Left colon (tissue), 2 donors: Measurements from ENCODE around the gene POLA2. TPM values are rescaled to one million over a fixed set of nuclear protein-coding genes. Genes with fewer than 3 reads are reported as not detected.
A peak's percentile ranks its signal among the peaks of the same experiment; 100 is the strongest.
"Not testable (repeated sequence)": the region's sequence is repeated elsewhere in the genome, so short reads cannot be mapped to it uniquely, and the experiment has no call there.

Experiments used
- ATAC-seq: fragments of 200-7000 bp; cut with Tn5 transposase; one replicate; pipeline ENCODE4 v1.9.1; 2020; ENCODE audit warnings: mild to moderate bottlenecking, moderate library complexity
- DNase-seq, 2 donors: peaks; one replicate each; pipeline ENCODE4 v3.0.0-alpha.2; 2020
- intact Hi-C, 2 donors: fragments of 100-400 bp; cut with DNase I in 1 of 2; cut with micrococcal nuclease in 1 of 2; formaldehyde crosslinking; loops; one replicate each; pipeline versions ENCODE4 v1.11.2 to v1.14.0; 2022; cut with DNase I, micrococcal nuclease
- total RNA-seq, 2 donors: library from RNA; stranded (reverse); fragmentation: NEBNext Ultra II Directional; extraction: Animal tissue kit (Norgen Biotek cat#: 25700); gene quantifications; one replicate each; pipeline ENCODE4 v1.2.1, GENCODE V29; 2021
- donor health status: DM: no; HTN: no; CAD: no.
- donor health status: DM: yes; HTN: yes; CAD: no.

Gene POLA2
- total RNA-seq, 2 donors from 2014 or later: 4.3 to 9.8 TPM

GRCh38 chr11:65317025-65317786 lies 55.4 kb downstream of the POLA2 start:
- intact Hi-C loops: no loop called here
- peak; percentile 57 for ATAC-seq
- peak; percentile 88 to 93 for DNase-seq

- no peak for ATAC-seq
- intact Hi-C loops: no loop called here
- no peak for DNase-seq
Observed at GRCh38 chr11:65320386-65321075, 58.8 kb downstream of the POLA2 start.

- DNase-seq (no peak), ATAC-seq (no peak)
- intact Hi-C loops: no loop called here
Observed at GRCh38 chr11:65321076-65321475, 59.3 kb downstream of the POLA2 start.

- no peak for ATAC-seq
- intact Hi-C loops: no loop called here
Observed at GRCh38 chr11:65321828-65322485, 60.2 kb downstream of the POLA2 start.

GRCh38 chr11:65323813-65324212 lies 62.1 kb downstream of the POLA2 start:
- intact Hi-C loops: no loop called here
- DNase-seq (no peak), ATAC-seq (no peak)

More at GRCh38 chr11:65321828-65322485, 60.2 kb downstream of the POLA2 start:
- no peak for DNase-seq

GRCh38 chr11:65325435-65325834 lies 63.7 kb downstream of the POLA2 start:
- DNase-seq (no peak), ATAC-seq (no peak)
- intact Hi-C loops: loop anchor here (5.0 kb wide), 1 partner anchor 48 kb away; no protein-coding TSS in a partner anchor

GRCh38 chr11:65327021-65327420 lies 65.3 kb downstream of the POLA2 start:
- intact Hi-C loops: loop anchor here (5.0 kb wide), 1 partner anchor 50 kb away; no protein-coding TSS in a partner anchor
- DNase-seq (no peak), ATAC-seq (no peak)

GRCh38 chr11:65329478-65329877 lies 67.7 kb downstream of the POLA2 start:
- intact Hi-C loops: loop anchor here (5.0 kb wide), 1 partner anchor 52 kb away; no protein-coding TSS in a partner anchor
- no peak for ATAC-seq
- DNase-seq: no peak

- ATAC-seq (peak; percentile 25), DNase-seq (peak; percentile 85 to 98)
- intact Hi-C loops: loop anchor here (5.0 kb wide), 1 partner anchor 53 kb away; no protein-coding TSS in a partner anchor
Observed at GRCh38 chr11:65329944-65330403, 68.2 kb downstream of the POLA2 start.

- intact Hi-C loops: no loop called here
- ATAC-seq (no peak), DNase-seq (no peak)
Observed at GRCh38 chr11:65330544-65330943, 68.8 kb downstream of the POLA2 start.

- intact Hi-C loops, DNase-seq, ATAC-seq: not testable (repeated sequence)
Observed at GRCh38 chr11:65332591-65332990, 70.8 kb downstream of the POLA2 start.

GRCh38 chr11:65334696-65335295 lies 73.0 kb downstream of the POLA2 start:
- ATAC-seq: no peak
- no peak for DNase-seq
- intact Hi-C loops: no loop called here

- intact Hi-C loops: no loop called here
- DNase-seq: no peak
- no peak for ATAC-seq
Observed at GRCh38 chr11:65338676-65339075, 76.9 kb downstream of the POLA2 start.

- DNase-seq (no peak), ATAC-seq (no peak)
- intact Hi-C loops: no loop called here
Observed at GRCh38 chr11:65340226-65340625, 78.5 kb downstream of the POLA2 start.

- ATAC-seq: no peak
- no peak for DNase-seq
- intact Hi-C loops: no loop called here
Observed at GRCh38 chr11:65341856-65342255, 80.1 kb downstream of the POLA2 start.
